HEK293T (cell line): ENCODE data around the gene EFNB2.

Experiments used
- BHLHE40 ChIP-seq: fragments of 450-650 bp; IDR thresholded peaks from 2 replicates; pipeline ENCODE4 v1.6.1; 2016; ENCODE audit warnings: mild to moderate bottlenecking, moderate library complexity, borderline replicate concordance
- FOXM1 ChIP-seq: fragments of 450-650 bp; IDR thresholded peaks from 2 replicates; pipeline ENCODE4 v1.6.1; 2017; ENCODE audit warnings: mild to moderate bottlenecking, borderline replicate concordance
- TF ChIP-seq, protein P1 (sequence below): fragments of 450-650 bp; IDR thresholded peaks from 2 replicates; pipeline ENCODE4 v1.6.1; 2016

DNA sequence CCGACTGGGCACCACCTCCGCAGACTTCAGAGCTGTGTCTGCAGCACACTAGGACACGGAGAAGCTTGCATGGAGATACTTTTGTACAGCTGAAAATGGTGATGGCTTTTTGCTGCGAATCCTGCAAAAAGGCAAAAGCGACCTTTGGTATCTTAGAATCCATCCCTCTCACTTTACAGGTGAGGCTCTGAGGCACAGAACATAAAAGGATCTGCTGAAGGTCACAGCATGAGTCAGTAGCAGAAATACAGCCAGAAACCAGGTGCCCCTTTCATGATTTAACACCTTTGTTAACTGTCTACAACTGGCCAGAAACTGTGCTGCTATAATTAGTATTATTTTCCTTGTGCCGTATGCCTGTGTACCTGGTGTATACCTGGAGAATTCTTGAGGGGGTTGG, 48.3 kb downstream of the EFNB2 start:
- TF ChIP-seq FOXM1 (no peak), BHLHE40 (no peak)
- TF ChIP-seq, protein P1, sequence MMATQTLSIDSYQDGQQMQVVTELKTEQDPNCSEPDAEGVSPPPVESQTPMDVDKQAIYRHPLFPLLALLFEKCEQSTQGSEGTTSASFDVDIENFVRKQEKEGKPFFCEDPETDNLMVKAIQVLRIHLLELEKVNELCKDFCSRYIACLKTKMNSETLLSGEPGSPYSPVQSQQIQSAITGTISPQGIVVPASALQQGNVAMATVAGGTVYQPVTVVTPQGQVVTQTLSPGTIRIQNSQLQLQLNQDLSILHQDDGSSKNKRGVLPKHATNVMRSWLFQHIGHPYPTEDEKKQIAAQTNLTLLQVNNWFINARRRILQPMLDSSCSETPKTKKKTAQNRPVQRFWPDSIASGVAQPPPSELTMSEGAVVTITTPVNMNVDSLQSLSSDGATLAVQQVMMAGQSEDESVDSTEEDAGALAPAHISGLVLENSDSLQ: no peak
